Endometrial microvascular endothelial cells (primary cell): ENCODE measurements around the gene RPL39L. TPM values are rescaled to one million over a fixed set of nuclear protein-coding genes. Genes with fewer than 3 reads are reported as not detected.
"Not testable (repeated sequence)": the region's sequence is repeated elsewhere in the genome, so short reads cannot be mapped to it uniquely, and the experiment has no call there.

Experiments
- in situ Hi-C: cut with HindIII; loops from 2 replicates; pipeline ENCODE4 v1.10.0; 2017; ENCODE audit warnings: low sequenced_read_pairs, low pct_unique_long_range_greater_than_20kb; ENCODE audit errors: inconsistent ontology term
- total RNA-seq: library from RNA; depleted of rRNA; stranded (reverse); fragments of >200 nt; gene quantifications from one replicate; pipeline ENCODE4 v1.2.3, GENCODE V29; 2015; ENCODE audit errors: inconsistent ontology term

Gene RPL39L
- 16.3 TPM for total RNA-seq

DNA sequence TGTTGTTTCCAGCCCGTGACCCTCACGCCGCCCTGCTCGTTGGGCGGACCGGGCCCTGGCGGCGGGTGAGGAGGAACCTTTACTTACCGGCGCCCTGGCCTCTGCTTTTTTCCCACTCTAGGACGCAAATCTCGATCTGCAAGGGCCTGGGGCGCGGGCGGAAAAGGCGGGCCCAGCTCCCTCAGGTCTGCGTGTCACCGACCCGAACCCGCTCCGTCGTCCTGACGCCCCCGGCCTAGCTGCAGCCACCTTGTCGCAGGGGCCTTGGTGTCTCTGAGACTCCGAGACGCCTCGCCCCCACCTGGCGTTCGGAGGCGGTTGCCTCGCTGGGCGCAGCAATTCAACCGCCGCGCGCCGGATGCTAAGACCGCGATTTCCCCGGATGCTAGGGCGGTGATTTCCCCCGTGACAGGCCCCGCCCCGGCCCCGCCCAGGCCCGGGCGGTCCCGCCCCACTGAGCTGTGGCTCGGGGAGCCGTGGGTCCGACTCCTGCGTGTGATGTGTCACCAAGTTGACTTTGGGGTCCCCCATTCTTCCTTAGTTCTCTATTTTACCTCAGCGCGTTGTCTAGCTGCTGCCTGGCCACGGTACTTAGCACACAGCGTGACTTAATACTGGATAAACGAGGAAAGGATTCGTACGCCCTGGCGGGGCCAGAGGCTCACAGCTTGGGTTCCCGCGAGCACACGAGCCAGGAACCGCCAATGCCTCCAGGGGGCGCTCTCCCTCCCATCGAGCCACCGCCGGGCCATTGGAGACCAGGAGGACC is at the start of gene RPL39L:
TSS of gene RPL39L (minus strand) at position 371 of the 769 bp plus-strand sequence. CDS start 18,196 bp downstream, outside the sequence.
- in situ Hi-C loops = no loop called here

DNA sequence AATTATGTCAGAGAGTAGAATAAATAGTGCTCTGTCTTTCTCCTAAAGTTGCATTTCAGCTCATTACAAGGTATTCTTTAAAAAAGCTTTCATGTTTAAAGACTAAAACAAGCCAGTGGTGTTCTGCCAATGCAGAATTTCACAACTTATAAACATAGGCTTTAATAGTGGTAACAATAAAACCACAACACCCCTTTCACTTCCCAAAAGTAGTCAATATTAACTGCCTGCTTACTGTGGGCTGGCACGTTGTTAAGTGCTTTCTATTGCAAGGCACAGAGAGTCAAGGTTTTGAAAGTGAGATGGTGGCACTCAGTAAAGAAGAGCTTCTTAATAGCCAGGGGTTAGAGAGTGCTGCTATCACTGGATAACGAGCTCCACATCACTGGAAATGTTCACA is 49.6 kb upstream of the RPL39L start:
- in situ Hi-C loops = no loop called here

DNA sequence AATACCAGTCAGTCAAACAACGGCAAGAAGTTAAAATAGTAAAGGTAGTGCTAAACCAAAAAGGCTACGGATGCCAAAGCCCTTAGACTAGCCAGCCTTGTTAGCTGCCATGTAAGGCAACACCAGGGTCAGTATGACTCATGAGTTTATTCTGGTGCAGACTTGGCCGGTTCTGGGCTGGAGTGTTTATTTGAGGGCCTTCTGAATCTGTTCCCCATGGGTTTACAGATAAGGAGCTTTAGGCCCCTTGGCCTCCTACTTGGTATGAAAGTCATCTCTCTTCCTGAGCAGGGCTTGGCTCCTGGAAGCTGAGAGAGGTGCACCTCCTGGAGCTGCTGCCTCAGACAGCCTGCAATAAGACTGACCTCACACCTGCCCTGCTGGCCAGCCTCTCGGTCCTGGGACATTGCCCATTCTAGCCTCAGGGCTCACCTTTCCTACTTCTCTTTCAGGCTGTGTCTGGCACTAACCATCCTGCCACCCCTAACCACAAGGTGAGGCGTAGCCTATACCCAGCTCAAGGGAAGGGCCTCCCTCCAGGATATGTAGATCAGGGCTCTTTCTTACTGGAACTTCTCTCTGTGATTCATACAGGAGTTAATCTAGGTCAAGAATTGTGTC is 47.6 kb upstream of the RPL39L start:
- in situ Hi-C loops = no loop called here

DNA sequence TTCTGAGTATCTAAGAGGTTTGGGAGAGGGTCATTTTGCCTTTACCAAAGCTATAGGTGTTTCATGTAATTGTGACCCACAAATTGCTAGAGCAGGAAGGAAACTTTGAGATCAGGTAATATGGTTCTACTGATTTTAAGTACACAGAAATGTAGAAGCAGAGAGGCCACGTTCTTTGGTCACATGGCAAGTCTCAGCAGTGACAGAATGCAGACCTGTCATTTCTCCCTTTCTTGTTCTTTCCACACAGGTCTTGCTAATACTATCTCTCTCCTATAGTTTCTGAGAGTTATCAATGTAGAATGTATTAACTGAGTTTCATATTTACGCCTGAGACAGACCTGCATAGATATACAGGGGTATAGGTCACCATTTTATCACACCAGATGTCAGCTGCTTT is 47.1 kb upstream of the RPL39L start:
- in situ Hi-C loops = no loop called here

DNA sequence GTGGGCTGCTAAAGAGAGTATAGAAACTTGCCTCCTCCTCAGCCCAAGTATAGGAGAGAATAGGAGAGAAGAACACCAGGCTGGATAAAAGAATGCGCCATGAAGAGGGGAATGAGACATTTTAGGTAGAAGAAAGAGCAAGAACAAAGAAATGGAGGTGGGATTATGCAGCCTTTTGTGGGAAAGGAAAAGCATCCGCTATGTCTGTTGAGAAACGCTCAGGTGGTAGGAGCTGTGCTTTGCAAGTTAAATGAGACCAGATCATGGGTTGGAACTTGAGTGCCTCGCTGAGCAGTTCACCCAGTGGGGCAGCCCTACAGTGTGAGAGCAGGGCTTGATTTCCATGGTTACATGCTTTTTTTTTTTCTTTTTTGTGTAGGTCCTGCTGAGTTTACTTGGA is 46.5 kb upstream of the RPL39L start:
- in situ Hi-C loops = no loop called here

DNA sequence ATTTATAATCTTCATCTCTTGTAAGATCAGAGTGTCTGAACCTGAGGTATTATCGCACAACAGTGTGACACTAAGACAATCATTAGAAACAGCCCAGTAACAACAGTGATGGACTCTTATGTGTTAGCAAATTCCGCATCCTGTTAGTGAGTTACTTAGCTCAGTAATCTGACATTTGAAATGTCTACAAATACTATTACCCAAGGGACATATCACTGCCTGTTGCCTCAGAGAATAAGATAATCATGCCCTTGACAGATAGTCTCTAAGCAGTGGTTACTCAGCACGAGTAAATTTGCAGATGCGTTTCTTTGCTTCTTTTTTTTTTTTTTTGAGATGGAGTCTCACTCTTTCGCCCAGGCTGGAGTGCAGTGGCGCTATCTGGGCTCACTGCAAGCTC is 44.6 kb upstream of the RPL39L start:
- in situ Hi-C loops = no loop called here

DNA sequence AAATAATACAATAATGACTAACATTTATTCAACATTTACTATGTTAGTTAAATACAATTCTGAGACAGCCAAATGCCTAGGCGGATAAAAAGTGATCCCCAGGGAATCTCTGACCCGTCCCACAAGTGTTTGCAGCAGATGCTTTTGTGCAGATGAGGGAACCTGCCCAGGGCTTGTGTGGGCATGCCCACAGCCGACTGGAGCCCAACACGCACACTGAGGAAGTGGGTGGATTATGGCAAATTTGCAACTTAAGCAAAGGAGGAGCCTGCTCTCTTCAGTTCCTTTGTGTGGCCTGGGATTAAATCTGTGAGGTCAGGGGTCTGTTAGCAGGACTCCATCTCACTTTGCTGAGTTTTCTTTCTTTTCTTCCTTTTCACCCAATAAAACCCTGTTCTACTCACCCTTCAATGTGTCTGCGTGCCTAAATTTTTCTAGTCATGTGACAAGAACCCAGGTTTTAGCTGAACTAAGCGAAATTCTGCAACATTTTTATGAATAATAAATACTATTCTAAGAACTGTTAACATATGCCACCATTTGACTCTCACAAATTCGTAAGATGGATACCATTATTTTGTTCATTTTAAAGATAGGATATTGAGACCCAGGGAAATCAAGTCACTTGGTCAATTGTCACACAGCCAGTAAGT is 44.0 kb upstream of the RPL39L start:
- in situ Hi-C loops = no loop called here

DNA sequence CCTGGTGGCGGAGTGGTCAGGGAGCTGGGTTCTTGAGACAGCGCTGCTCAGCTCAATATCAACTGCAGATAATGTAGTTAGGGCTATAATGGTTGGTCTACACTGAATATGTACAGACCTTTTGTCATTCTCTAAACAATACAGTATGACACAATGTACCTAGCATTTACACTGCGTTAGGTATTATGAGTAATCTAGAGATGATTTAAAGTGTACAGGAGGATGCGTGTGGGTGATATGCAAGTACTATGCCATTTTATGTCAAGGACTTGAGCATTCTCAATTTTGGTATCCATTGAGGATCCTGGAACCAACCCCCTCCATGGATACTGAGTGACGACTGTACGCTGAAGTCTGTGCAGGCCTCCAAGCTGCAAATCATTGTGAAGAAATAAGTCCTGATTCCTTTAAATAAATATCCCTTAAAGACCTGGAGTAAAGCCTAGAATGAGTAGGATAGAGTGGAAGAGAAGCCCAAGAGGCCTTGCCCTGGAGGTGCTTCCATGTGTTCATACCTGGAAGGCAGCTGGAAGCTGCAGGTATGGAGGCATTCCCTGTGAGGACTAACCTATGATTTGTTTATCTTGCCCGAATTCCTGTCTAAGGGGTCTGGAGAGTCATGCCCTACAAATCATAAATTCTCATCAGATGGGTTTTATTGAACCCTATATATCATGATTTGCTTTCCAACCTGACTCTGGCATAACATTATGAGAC is 42.3 kb upstream of the RPL39L start:
- in situ Hi-C loops = no loop called here

DNA sequence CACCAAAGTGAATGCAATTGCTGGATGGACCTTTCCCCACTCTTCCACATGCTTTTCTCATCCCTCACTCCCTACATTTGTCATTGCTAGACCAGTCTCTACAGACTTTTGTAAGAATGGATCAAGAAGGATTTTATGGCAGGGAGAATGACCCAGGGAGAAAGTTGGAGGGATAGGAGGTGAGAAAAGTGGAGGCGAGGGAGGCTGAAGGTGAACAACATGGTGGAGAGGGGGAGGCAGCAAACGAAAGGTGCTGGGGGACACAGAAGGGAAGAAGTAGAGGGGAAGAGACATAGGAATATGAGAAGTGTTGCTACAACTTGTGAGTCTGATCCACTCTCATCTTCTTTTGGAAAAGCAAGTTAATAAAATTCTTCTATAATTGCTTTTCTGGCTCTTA is 33.6 kb upstream of the RPL39L start:
- in situ Hi-C loops = no loop called here

DNA sequence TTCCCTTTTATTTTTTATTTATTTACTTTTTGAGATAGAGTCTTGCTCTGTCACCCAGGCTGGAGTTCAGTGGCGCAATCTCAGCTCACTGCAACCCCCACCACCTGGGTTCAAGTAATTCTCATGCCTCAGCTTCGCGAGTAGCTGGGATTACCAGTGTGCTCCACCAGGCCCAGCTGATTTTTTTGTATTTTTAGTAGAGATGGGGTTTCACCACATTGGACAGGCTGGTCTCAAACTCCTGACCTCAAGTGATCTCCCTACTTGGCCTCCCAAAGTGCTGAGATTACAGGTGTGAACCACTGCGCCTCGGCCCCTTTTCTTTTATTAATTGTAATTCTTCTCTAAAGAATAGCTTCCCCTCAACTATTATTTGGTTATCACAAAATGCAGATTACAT is 31.6 kb upstream of the RPL39L start:
- in situ Hi-C loops = not testable (repeated sequence)

DNA sequence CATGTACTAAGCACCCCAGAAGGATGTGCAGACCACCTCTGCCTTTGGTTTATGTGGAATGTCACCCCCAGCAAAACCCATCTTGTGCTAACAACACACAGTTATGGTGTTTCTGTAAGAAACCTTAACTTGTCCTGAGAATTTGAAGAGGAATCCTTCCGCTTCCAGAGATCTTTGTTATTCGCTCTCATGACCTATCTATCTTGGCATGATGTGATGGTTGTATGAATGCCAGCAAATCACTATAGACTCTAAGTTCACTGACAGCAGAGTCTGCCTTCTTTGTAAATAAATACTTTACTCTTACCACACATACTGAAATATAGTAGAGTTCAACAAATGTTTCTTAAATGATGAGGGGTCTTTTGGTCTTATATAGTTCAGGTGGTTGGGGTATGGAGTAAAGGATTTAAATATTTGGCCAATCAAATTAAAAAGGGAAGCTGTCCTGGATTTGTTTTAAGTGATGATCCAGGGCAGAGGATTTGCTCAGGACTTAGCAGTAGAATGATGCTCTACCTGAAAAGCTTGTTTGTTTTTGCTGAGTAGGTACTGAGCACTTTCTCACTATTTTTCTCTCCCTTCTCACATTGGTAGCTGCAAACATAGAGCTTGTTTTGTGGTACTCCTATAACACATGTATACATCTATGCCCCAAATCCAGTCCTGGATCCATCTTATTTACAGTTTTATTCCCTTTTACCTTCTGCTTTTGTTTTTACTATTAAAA is 30.1 kb upstream of the RPL39L start:
- in situ Hi-C loops = no loop called here

DNA sequence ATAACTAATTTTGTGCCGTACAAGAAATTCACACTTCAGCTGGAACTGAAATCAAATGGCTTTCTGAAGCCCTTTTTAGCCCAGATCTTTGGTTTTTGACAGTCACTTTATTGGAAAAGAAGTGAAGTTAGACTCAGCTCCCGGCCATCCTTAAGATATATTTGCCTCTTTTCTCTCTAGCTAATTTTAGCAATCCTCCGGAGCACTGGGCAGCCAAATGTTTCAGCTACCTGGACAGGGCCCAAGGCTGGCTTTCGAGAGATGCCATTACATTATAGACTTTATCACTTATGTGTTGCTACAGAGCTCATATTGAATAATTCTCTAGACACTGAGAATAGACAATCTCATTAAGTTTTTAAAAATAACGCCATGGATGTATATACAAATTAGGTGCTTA is 28.5 kb upstream of the RPL39L start:
- in situ Hi-C loops = no loop called here

DNA sequence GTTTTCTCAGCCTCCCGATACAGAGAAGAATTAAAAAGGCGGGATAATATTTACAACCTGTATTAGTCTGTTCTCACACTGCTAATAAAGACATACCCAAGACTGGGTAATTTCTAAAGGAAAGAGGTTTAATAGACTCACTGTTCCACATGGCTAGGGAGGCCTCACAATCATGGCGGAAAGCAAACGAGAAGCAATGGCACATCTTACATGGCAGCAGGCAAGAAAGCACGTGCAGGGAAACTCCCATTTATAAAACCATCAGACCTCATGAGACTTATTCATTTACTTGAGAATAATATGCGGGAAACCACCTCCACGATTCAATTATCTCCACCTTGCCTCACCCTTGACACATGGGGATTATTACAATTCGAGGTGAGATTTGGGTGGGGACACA is 27.5 kb upstream of the RPL39L start:
- in situ Hi-C loops = no loop called here

DNA sequence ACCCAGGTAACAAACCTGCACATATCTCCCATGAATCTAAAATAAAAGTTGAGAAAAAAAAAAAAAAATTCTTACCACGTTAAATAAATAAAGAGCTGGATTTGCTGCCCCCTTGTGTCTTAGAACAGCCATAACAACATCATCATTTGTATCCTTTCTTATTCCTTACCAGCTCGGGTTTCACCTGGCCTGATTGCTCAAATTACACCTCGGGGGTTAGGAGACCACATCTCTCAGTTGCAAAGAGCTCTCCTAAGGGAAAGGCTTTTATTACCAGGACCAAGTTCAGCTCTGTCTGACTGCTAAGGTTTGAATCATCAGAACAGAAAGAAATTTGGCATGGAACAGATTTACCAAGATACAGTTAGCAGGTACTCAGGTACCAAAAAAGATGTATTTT is 25.8 kb upstream of the RPL39L start:
- in situ Hi-C loops = no loop called here

DNA sequence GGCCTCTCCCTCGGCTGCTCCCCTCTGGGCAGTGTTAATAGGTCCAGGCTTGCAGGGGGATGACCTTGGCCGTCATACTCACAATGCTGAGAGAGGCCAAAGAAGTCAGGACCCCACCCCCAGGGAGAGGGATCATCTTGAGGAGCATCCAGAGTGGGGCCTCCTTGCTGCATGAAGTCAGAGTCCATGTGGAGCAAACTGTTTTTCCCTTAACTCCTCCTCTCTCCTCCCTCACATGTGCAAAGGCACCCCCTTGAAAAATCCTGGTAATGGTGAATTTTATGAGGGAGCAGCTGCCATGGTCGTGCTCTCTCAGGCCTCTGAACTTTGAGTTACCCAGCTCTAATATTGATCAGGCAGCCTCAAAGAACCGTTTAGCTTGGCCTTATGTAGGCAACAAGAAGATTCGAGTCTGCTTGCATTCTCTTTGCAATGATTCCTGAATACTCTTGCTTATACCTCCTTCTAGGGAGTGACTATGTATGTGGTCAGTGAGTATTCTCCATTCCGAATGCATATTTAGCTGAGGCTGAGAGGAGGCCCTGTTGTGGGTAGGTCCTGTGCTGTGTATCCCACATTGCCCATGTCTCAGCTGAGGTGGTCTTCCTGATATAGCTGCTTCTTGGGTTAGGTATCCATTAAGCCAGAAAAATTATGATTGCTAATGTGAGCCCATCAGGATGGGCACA is 23.1 kb upstream of the RPL39L start:
- in situ Hi-C loops = no loop called here

DNA sequence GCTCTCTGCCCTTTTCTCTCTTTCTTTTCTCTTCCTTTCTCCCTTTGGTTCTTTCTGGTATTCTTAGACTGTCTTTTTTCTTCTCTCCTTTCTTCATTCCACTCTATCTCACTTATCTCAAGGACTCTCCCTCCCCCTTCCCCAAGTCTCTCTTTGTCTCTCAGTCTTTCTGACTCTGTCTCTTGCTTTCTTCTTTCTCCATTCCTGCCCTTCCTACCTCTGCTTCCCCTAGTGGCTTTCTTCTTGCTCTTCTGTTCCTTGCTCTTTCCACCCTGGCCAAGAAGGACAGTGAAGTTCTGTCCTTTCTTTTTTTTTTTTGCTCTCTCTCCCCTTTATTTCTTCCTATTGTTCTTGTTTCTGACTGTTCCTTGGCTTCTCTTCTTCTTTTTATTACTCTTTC is 22.3 kb upstream of the RPL39L start:
- in situ Hi-C loops = no loop called here

DNA sequence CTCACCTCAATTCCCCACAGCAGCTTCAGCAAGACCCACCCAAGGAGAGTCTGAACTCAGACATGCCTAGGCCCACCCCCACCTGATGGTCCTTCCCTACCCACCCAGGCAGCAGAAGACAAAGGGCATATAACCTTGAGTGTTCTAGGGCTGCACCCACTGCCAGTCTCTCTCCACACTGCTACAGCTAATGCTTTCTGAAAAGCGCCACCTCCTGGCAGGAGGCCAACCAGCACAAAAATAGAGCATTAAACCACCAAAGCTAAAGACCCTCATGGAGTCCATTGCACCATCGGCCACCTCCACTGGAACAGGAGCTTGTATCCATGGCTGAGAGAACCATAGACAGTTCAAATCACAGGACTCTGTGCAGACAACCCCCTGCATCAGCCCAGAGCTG is 11.3 kb upstream of the RPL39L start:
- in situ Hi-C loops = no loop called here

DNA sequence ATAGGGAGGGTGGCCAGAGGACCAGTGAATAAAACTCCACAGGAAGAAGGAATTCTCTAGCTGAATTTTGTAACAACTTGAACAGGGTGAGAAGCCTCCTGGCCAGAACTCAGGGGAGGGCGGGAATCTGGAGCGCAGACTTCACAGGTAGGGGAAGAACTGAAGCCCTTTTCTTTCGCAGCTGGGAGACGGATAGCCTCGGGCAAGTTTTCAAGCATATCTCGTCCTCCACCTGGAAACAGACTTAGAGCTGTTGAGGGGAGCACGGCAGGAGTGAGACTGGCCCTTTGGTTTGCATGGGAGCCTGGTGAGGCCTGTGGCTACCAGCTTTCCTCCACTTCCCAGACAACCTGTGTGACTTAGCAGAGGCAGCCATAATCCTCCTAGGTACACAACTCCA is 10.9 kb upstream of the RPL39L start:
- in situ Hi-C loops = no loop called here
